Measurements from ENCODE around the gene FAM170B. TPM values are rescaled to one million over a fixed set of nuclear protein-coding genes. Genes with fewer than 3 reads are reported as not detected.

The FAM170B gene
- total and polyA plus RNA-seq, 9 of the 15 experiments (the other 6 are each of a cell fraction or from before 2014, with no cell fraction given), result 0.11 to 0.21 TPM; not detected in 7

- DNase-seq (ENCODE audit: extremely low read depth in 1 of 4, low spot score in 3 of 4) (no peak), ATAC-seq (no peak), FAIRE-seq (no peak)
- no peak for TF ChIP-seq ZNF197 (CRISPR knock-in tag; IDR thresholded peaks at IDR 0.05; ENCODE audit: low read depth)
- no peak for TF ChIP-seq NFATC3 (IDR thresholded peaks at IDR 0.05)
- TF ChIP-seq ZHX1 (conservative IDR thresholded peaks at IDR 0.05; ENCODE audit: low read length), result no peak
- no peak for TF ChIP-seq ZNF589 (CRISPR knock-in tag; IDR thresholded peaks at IDR 0.05; ENCODE audit: low read depth)
- TF ChIP-seq SMARCA5 (IDR thresholded peaks at IDR 0.05), result no peak
- no peak for TF ChIP-seq ILK (tag; IDR thresholded peaks at IDR 0.05; ENCODE audit: borderline replicate concordance, low read depth)
- TF ChIP-seq PHF21A (IDR thresholded peaks at IDR 0.05; ENCODE audit: borderline replicate concordance, low read depth), result no peak
- TF ChIP-seq HDAC8 (tag; IDR thresholded peaks at IDR 0.05), result no peak
- TF ChIP-seq CAMTA2 (CRISPR knock-in tag; conservative IDR thresholded peaks at IDR 0.05), result no peak
- TF ChIP-seq THAP7 (CRISPR knock-in tag; IDR thresholded peaks at IDR 0.05), result no peak
- Histone ChIP-seq H3K9me1 (ENCODE audit: control insufficient read depth, insufficient read depth, low read length) (no peaks in the 10 kb centered on the region), H2AFZ (ENCODE audit: low read depth, low read length) (no peak overlapping the region), H3K4me2 (ENCODE audit: insufficient read depth, low read length) (no peak overlapping the region), H3K27ac (ENCODE audit: extremely low read depth, low read depth, low read length) (no peak overlapping the region), H4K20me1 (replicated peaks; ENCODE audit: control insufficient read depth, insufficient read depth, low read length) (no peaks in the 10 kb centered on the region), H3K9me3 (replicated peaks; ENCODE audit: control insufficient read depth, insufficient read depth, low read depth, low read length) (no peaks in the 10 kb centered on the region), H3K9ac (ENCODE audit: insufficient read depth in 1 of 2, low read depth in 2 of 2, low read length in 2 of 2) (no peak overlapping the region; a peak in 1 of 4 replicates), H3K27me3 (ENCODE audit: control insufficient read depth in 2 of 2, insufficient read depth in 2 of 2, low read length in 2 of 2) (no peaks in the 10 kb centered on the region), H3K4me3 (no peak overlapping the region), H3K36me3 (ENCODE audit: control insufficient read depth, insufficient read depth, low read length) (no peaks in the 10 kb centered on the region), H3K4me1 (replicated peaks in 1 of 2; ENCODE audit: control insufficient read depth in 2 of 2, insufficient read depth in 2 of 2, low read length in 2 of 2) (peaks cover 10 to 15% of the 10 kb centered on the region in 2 experiments; a peak in 4 of 5 replicates), H3K79me2 (ENCODE audit: control insufficient read depth, insufficient read depth, low read length) (peaks cover 6% of the 10 kb centered on the region; the same call in 2 of the 3 replicates)
- intact Hi-C loops (cut with micrococcal nuclease) (no loop called here), in situ Hi-C loops (cut with MboI) (no loop called here)
- ChIA-PET CTCF (ENCODE audit: low intra/inter-chr PET ratio) (no interaction called here), POLR2A (interaction anchor here (0.7 to 2.0 kb wide), 7 partner anchors 8 to 1196 kb away, joined by 3 to 5 read pairs (median 3); no protein-coding TSS in a partner anchor)
- 73% methylated on average over 3 of the region's 3 CpGs for WGBS (ENCODE audit: insufficient coverage, low coverage, missing lambda C conversion rate)
- no TSS peak for BruUV-seq (replicated peaks)
Observed at GRCh38 chr10:49113741-49114141, 20.1 kb downstream of the FAM170B start.

Measured in K562 (cell line).